A673 (cell line): ENCODE measurements around the gene CRABP1. TPM values are rescaled to one million over a fixed set of nuclear protein-coding genes. Genes with fewer than 3 reads are reported as not detected.
"Not testable (repeated sequence)": the region's sequence is repeated elsewhere in the genome, so short reads cannot be mapped to it uniquely, and the experiment has no call there.

Source experiments
- BruUV-seq: library from RNA; stranded (reverse); fragments of 400-500 nt; replicated peaks from 2 replicates; lab custom pipeline; 2021; lab: Mats Ljungman, UMichigan
- CTCF ChIA-PET: fragments of 300-600 bp; sonication (Branson Sonifier 250); formaldehyde crosslinking; loops from one replicate; lab custom pipeline; 2022; ENCODE audit warnings: antibody characterized with exemption; lab: Charles Lee
- POLR2A ChIA-PET: fragments of 300-600 bp; sonication (Branson Sonifier 250); formaldehyde crosslinking; loops from one replicate; lab custom pipeline; 2022; ENCODE audit warnings: antibody characterized with exemption; ENCODE audit not compliant: low non-redundant PET; lab: Charles Lee
- DNase-seq: peaks from one replicate; pipeline ENCODE4 v3.0.0-alpha.2; 2015; ENCODE audit warnings: low spot score
- H3K27ac ChIP-seq: fragments of 200-600 bp; sonication (generic); 2 replicates; pipeline ENCODE4 v1.5.1; 2016; ENCODE audit warnings: mixed run types, low read depth, mild to moderate bottlenecking, mixed read lengths, antibody characterized with exemption, low read length; ENCODE audit not compliant: poor library complexity, severe bottlenecking
- H3K27me3 ChIP-seq: fragments of 200-600 bp; sonication (generic); replicated peaks from 2 replicates; pipeline ENCODE4 v1.6.1; 2017; ENCODE audit warnings: mixed run types, low read depth, mild to moderate bottlenecking, mixed read lengths, antibody characterized with exemption, low read length; ENCODE audit not compliant: insufficient read depth, poor library complexity
- H3K36me3 ChIP-seq: fragments of 200-600 bp; sonication (generic); 2 replicates; pipeline ENCODE4 v1.6.1; 2016; ENCODE audit warnings: mixed run types, mild to moderate bottlenecking, mixed read lengths, antibody characterized with exemption, low read length; ENCODE audit not compliant: insufficient read depth, poor library complexity, severe bottlenecking
- H3K4me1 ChIP-seq: fragments of 200-600 bp; sonication (generic); 2 replicates; pipeline ENCODE4 v1.6.1; 2017; ENCODE audit warnings: mixed run types, mild to moderate bottlenecking, mixed read lengths, antibody characterized with exemption, low read length; ENCODE audit not compliant: insufficient read depth, poor library complexity, severe bottlenecking
- H3K4me3 ChIP-seq: fragments of 200-600 bp; sonication (generic); 2 replicates; pipeline ENCODE4 v1.5.1; 2016; ENCODE audit warnings: low read depth, mixed run types, mild to moderate bottlenecking, mixed read lengths, low read length; ENCODE audit not compliant: poor library complexity, severe bottlenecking
- H3K9me3 ChIP-seq: fragments of 200-600 bp; sonication (generic); 2 replicates; pipeline ENCODE4 v1.6.1; 2016; ENCODE audit warnings: mixed run types, low read depth, mild to moderate bottlenecking, mixed read lengths, antibody characterized with exemption, low read length; ENCODE audit not compliant: poor library complexity, severe bottlenecking
- EZH2 ChIP-seq: fragments of 200-600 bp; sonication (generic); IDR thresholded peaks from 2 replicates; pipeline ENCODE4 v1.6.1; 2017; ENCODE audit warnings: borderline replicate concordance, low read depth, mild to moderate bottlenecking, mixed read lengths, antibody characterized with exemption, low read length; ENCODE audit not compliant: poor library complexity, severe bottlenecking
- intact Hi-C: fragments of 100-400 bp; cut with micrococcal nuclease; formaldehyde crosslinking; loops from one replicate; pipeline ENCODE4 v1.10.0; 2022; ENCODE audit not compliant: unreplicated experiment
- total RNA-seq: library from RNA; stranded (reverse); gene quantifications from 2 replicates; pipeline ENCODE4 v1.2.3, GENCODE V29; 2021
- TF ChIP-seq, protein P1 (sequence below): fragments of 300-800, 200-600 bp; sonication (generic); conservative IDR thresholded peaks from 2 replicates; pipeline ENCODE4 v1.5.1; 2017; ENCODE audit warnings: low read depth, mild to moderate bottlenecking, antibody characterized with exemption, low read length, moderate library complexity, mixed read lengths

The CRABP1 gene
- total RNA-seq, 1 experiment from 2014 or later = 61.2 TPM

DNA sequence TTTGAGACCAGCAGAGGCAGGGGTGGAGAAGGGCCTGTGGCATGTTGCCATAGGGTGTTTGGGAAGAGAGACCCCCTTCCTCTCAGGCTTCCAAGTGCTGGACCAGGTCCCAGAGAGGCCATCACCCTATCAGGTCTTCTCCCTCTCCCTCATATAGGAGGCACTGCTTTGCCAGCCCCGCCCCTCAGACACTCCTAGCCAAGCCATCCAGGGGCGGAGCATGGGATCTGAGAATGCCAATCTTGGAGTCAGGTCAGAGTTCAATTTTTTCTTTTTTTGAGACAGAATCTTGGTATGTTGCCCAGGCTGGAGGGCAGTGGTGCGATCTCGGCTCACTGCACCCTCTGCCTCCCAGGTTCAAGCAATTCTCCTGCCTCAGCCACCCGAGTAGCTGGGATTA is 32.7 kb downstream of the CRABP1 start:
- no peak for DNase-seq
- Histone ChIP-seq H3K27ac (no peak overlapping the region), H3K4me3 (no peak overlapping the region), H3K4me1 (no peaks in the 10 kb centered on the region), H3K27me3 (no peaks in the 10 kb centered on the region), H3K9me3 (no peaks in the 10 kb centered on the region), H3K36me3 (no peaks in the 10 kb centered on the region)
- intact Hi-C loops = no loop called here
- no TSS peak for BruUV-seq
- ChIA-PET POLR2A (interaction anchor here (0.5 kb wide), 1 partner anchor 30 kb away, joined by 4 read pairs; no protein-coding TSS in a partner anchor), CTCF (no interaction called here)
- TF ChIP-seq, protein P1, sequence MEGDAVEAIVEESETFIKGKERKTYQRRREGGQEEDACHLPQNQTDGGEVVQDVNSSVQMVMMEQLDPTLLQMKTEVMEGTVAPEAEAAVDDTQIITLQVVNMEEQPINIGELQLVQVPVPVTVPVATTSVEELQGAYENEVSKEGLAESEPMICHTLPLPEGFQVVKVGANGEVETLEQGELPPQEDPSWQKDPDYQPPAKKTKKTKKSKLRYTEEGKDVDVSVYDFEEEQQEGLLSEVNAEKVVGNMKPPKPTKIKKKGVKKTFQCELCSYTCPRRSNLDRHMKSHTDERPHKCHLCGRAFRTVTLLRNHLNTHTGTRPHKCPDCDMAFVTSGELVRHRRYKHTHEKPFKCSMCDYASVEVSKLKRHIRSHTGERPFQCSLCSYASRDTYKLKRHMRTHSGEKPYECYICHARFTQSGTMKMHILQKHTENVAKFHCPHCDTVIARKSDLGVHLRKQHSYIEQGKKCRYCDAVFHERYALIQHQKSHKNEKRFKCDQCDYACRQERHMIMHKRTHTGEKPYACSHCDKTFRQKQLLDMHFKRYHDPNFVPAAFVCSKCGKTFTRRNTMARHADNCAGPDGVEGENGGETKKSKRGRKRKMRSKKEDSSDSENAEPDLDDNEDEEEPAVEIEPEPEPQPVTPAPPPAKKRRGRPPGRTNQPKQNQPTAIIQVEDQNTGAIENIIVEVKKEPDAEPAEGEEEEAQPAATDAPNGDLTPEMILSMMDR = no peak
- TF ChIP-seq EZH2 = no peak

DNA sequence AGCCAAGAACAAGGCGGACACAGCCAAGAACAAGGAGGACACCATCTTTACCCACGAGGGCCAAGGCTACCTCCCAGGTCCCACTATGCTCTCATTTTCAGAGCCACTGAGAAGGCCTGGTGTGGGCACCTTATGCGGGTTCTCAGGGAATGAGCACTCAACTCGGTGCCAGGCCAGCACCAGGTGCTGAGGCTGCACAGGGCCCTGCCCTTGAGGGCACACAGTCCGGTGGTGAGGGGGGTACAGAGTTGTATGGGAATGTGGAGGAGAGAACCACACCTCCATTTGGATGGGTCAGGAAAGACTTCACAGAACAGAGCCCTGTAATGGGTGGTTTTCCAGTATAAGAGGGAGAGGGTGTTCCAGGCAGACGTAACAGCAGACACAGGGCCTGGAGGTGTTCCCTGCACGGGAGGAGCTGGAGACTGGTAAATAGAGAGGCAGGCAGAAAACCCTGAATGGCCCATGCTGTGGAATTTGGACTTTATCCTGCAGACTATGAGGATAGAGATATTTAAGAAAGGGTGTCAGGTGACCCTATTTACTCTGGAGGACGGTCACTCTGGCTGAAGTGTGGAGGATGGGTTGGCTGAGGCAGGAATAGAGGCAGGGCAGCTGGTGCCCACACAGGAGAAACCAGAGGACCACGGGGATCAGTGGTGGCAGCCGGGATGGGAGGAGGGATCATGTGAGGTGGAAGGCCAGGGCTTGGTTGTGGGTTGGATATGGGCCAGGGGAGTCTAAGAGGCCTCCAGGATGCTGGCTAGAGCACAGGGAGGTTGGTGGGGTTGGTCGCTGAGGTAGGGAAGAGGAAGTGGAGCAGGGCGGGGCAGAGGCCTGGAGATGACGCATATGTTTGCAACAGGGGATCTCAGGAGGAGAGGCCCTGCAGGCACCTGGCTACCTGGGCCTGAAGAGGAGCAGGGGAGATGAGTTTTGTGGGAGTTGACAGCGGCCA is 34.6 kb downstream of the CRABP1 start:
- ChIA-PET POLR2A (no interaction called here), CTCF (no interaction called here)
- no TSS peak for BruUV-seq
- no peaks in the 10 kb centered on the region for H3K27me3 ChIP-seq
- intact Hi-C loops = no loop called here
- no peaks in the 10 kb centered on the region for H3K4me1 ChIP-seq
- no peaks in the 10 kb centered on the region for H3K36me3 ChIP-seq
- H3K27ac ChIP-seq = no peak overlapping the region
- H3K4me3 ChIP-seq = no peak overlapping the region
- TF ChIP-seq EZH2 = no peak
- TF ChIP-seq, protein P1 = no peak
- DNase-seq = no peak
- no peaks in the 10 kb centered on the region for H3K9me3 ChIP-seq

GRCh38 chr15:78380143-78380542 is 40.0 kb downstream of the CRABP1 start:
- H3K9me3 ChIP-seq, POLR2A ChIA-PET, H3K27ac ChIP-seq, BruUV-seq, CTCF ChIA-PET, H3K4me1 ChIP-seq, DNase-seq, H3K4me3 ChIP-seq, intact Hi-C loops, H3K27me3 ChIP-seq, H3K36me3 ChIP-seq: not testable (repeated sequence)
